GM18873 (cell line): ENCODE data around the gene ACADM.
A peak's percentile ranks its signal among the peaks of the same experiment; 100 is the strongest.
"Not testable (repeated sequence)": the region's sequence is repeated elsewhere in the genome, so short reads cannot be mapped to it uniquely, and the experiment has no call there.

Experiments used
- ATAC-seq: cut with Tn5 transposase; IDR thresholded peaks from one replicate; pipeline ENCODE4 v1.9.1; 2021; ENCODE audit warnings: mild to moderate bottlenecking, moderate library complexity, moderate number of reproducible peaks; ENCODE audit not compliant: unreplicated experiment, low FRiP score

ACADM gene

GRCh38 chr1:75724472-75725022 lies at the start of gene ACADM:
ACADM (plus strand) TSS chr1:75724709; CDS start chr1:75724788, 79 bp downstream.
- ATAC-seq = peak; percentile 78

DNA sequence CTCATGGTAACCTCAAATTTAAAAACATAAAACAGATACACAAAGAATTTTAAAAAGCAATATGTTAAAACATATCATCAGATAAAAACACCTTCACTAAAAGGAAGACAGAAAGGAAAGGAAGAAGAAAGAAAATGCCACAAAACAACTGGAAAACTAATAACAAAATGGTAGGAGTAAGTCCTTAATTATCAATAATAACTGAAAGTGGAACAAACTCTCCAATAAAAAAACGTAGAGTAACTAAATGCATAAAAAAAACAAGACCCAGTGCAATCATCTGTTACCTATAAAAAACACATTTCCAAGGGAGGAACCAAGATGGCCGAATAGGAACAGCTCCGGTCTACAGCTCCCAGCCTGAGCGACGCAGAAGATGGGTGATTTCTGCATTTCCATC lies 47.1 kb upstream of the ACADM start:
- ATAC-seq = no peak

- ATAC-seq = not testable (repeated sequence)
These were observed 46.5 kb upstream of the ACADM start for GRCh38 chr1:75677964-75678363.

DNA sequence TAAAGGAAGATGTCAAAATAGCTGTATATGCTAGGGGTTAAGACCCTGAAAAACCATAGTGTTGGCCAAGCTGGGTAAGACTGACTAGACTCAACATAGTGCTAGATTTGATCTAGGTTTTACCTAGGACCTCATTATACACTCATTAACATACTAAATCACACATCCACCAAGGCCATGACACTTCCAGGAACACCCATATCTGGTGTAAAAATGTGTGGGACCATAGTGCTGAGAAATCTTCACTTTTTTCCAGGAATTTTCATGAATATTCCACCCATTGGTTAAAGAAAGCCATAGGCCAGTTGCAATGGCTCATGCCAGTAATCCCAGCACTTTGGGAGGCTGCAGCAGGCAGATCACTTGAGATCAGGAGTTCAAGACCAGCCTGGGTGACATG lies 34.0 kb upstream of the ACADM start:
- no peak for ATAC-seq

GRCh38 chr1:75693551-75693950 lies 31.0 kb upstream of the ACADM start:
- no peak for ATAC-seq

- no peak for ATAC-seq
These were observed 28.5 kb upstream of the ACADM start for GRCh38 chr1:75696000-75696399.

GRCh38 chr1:75707191-75707590 lies 17.3 kb upstream of the ACADM start:
- ATAC-seq = no peak

GRCh38 chr1:75708910-75709309 lies 15.6 kb upstream of the ACADM start:
- ATAC-seq = no peak

- ATAC-seq = no peak
These were observed 13.7 kb upstream of the ACADM start for GRCh38 chr1:75710832-75711231.

DNA sequence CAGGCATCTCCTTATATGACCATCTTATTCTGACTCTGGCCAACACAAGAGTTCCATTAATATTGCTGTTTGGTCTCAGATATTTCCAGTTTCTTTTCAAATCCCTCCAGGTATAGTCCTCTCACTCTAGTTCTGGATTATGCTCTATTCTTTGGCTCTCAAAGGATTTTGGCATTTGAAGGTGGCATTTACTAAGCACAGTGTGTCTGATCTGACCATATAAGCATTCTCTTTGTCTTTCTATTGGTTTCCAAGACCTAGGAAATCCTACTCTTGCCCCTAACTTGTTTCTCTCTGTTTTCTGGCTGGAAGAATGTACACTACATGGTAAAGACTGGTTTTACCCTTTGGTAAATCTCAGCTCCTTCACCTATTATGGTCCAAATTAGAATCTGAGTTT lies 12.7 kb upstream of the ACADM start:
- no peak for ATAC-seq

DNA sequence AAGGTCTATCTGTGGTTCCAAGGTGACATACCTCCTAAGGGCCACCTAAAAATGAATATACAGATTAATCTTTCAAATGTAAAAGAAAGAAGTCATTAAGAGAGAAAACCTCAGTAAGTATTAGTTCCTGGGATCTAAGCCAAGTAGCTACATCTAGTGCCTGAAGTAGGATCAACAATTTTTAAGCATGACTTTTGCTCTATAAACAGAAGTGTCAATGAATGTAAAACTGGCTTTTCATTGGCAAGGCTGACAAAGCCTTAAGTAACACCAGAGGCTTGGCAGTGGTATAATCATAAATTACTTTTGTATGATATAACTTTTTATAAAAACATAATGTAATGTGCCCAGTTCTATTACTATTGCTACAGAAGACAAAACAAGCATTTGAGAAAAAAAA lies 12.2 kb upstream of the ACADM start:
- ATAC-seq = no peak

- no peak for ATAC-seq
These were observed 4.7 kb upstream of the ACADM start for GRCh38 chr1:75719810-75720209.

GRCh38 chr1:75720325-75720724 lies 4.2 kb upstream of the ACADM start:
- no peak for ATAC-seq

DNA sequence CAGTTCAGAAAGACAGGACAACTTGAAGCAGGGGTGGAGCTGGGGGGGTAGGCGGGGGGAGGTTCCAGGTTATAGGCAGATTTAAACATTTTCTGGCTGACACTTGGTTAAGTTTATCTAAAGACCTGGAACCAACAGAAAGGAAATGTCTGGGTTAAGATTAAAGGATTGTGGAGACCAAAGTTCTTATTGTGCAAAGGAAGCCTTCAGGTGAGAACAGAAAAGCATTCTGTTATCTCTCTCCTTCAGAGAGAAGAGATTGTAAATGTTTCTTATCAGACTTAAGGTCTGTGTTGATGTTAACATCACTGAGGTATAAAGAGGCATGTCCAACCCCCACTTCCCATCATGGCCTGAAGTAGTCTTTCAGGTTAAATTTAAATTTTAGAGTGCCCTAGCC lies 3.7 kb upstream of the ACADM start:
- no peak for ATAC-seq

- ATAC-seq = not testable (repeated sequence)
These were observed 2.3 kb upstream of the ACADM start for GRCh38 chr1:75722246-75722645.

GRCh38 chr1:75722966-75723365 lies 1.5 kb upstream of the ACADM start:
- ATAC-seq = no peak

DNA sequence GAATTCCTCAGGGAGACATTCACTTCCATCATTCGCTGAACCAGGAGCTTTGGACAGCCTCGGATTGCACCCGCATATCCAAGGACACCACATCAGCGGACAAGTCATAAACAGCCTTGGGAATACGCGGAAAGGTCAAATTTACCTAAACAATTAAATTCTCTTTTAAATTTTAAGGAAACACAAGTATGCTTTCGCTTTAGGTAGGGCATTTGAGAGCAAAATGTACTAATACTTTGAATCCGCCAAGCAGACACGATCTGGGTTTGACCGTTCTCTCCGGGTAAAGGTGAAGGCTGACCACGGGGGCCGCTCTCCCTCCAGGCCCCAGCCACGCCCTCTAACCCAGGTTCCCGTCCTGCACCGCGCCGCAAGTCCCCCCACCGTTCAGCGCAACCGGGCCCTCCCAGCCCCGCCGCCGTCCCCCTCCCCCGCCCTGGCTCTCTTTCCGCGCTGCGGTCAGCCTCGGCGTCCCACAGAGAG lies 479 bp upstream of the ACADM start:
- peak; percentile 55 for ATAC-seq

DNA sequence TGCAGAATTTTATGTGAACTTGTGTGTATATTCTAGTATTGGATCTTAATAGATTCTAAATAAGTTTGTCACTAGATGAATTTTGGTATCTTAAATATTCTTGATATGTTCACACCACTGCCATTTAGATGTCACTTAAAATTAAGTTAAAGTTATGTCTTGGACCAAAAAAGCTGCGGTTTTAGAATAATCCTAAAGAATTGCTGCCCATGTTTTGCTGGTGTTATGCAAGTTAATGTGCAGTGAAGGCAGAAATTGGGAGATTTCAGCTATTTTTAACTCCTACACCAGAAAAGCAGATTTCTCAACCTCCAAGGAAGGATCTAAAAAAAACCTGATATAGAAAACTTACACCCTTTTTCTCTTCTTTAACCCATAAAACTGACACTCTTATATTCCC lies 757 bp downstream of the ACADM start:
- ATAC-seq = no peak

GRCh38 chr1:75725861-75726361 lies 1.4 kb downstream of the ACADM start:
- no peak for ATAC-seq

- peak; percentile 18 for ATAC-seq
These were observed 3.1 kb downstream of the ACADM start for GRCh38 chr1:75727571-75727970.

GRCh38 chr1:75730432-75730831 lies 5.9 kb downstream of the ACADM start:
- ATAC-seq = no peak

GRCh38 chr1:75731881-75732280 lies 7.4 kb downstream of the ACADM start:
- ATAC-seq = no peak

- no peak for ATAC-seq
These were observed 8.2 kb downstream of the ACADM start for GRCh38 chr1:75732703-75733102.
